Progenitor cell of endocrine pancreas (in vitro differentiated cells): ENCODE results near the gene MIGA2. TPM values are rescaled to one million over a fixed set of nuclear protein-coding genes. Genes with fewer than 3 reads are reported as not detected.

Experiments used
- DNase-seq: peaks from one replicate; pipeline ENCODE4 v3.0.0; 2021; ENCODE audit warnings: low spot score; ENCODE audit not compliant: unreplicated experiment
- H3K27ac Mint-ChIP-seq: 2 replicates; pipeline ENCODE4 v1.8.0; 2021; ENCODE audit warnings: mild to moderate bottlenecking, moderate library complexity, mixed read lengths
- H3K27me3 Mint-ChIP-seq: 2 replicates; pipeline ENCODE4 v1.8.0; 2021; ENCODE audit warnings: mixed read lengths
- H3K36me3 Mint-ChIP-seq: 2 replicates; pipeline ENCODE4 v1.8.0; 2022; ENCODE audit warnings: mixed read lengths; ENCODE audit not compliant: insufficient read depth
- H3K4me1 Mint-ChIP-seq: 2 replicates; pipeline ENCODE4 v1.8.0; 2021; ENCODE audit warnings: low read depth, mixed read lengths
- H3K4me3 Mint-ChIP-seq: 2 replicates; pipeline ENCODE4 v1.8.0; 2021; ENCODE audit warnings: low read depth, mild to moderate bottlenecking, moderate library complexity, mixed read lengths
- H3K9me3 Mint-ChIP-seq: 2 replicates; pipeline ENCODE4 v1.8.0; 2021; ENCODE audit warnings: low read depth, mixed read lengths
- total RNA-seq: library from RNA; stranded (reverse); gene quantifications from 2 replicates; pipeline ENCODE4 v1.2.1, GENCODE V29; 2021
- TF ChIP-seq, protein P1 (sequence below): fragments of 200-600 bp; sonication (generic); IDR thresholded peaks from one replicate; pipeline ENCODE4 v1.5.0; 2021; ENCODE audit warnings: antibody characterized with exemption, mild to moderate bottlenecking; ENCODE audit not compliant: unreplicated experiment

MIGA2 gene
- total RNA-seq, 1 donor from 2014 or later = 45.4 TPM

DNA sequence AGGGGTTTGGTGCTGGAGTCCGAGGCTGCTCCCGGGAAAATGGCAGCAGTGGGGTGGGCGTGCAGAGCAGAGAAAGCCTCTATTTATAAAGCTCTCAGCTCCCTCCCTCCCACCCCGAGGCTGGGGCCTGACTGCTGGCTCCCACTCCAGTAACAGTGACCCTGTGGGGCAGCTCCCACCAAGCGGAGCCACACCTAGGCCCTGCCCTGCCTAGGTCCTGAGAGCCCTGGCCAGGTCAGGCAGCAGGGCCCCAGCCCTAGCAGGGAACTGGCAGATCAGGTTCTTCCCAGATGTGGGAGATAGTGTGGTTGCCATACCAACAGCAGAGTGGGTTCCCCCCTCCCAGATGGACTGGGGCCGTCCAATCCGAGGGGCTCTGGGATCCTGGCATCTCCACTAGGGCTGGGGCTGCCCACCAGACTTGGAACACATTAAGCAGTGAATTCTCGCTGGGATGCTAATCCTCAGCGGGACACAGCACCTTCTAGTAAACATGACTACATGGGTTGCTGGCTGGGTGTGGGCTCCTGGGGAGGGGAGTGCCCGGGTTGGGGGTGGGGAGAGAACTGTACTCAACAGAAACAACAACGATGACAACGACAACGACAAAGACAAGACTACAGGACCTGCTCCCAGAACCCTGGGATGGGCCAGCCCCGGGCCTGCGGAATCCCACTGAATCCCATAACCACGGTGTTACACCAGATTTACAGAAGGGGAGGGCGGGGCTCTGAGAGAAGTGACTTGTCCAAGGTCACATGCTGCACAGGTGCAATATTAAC, 9.8 kb upstream of the MIGA2 start:
- Mint-ChIP-seq H3K9me3 (no peaks in the 10 kb centered on the region), H3K36me3 (peaks cover 3% of the 10 kb centered on the region), H3K27me3 (no peaks in the 10 kb centered on the region), H3K27ac (peak overlapping the region; percentile 96), H3K4me1 (peaks cover 36% of the 10 kb centered on the region), H3K4me3 (peak overlapping the region; percentile 82)
- peak; percentile 68 for DNase-seq
- TF ChIP-seq, protein P1, sequence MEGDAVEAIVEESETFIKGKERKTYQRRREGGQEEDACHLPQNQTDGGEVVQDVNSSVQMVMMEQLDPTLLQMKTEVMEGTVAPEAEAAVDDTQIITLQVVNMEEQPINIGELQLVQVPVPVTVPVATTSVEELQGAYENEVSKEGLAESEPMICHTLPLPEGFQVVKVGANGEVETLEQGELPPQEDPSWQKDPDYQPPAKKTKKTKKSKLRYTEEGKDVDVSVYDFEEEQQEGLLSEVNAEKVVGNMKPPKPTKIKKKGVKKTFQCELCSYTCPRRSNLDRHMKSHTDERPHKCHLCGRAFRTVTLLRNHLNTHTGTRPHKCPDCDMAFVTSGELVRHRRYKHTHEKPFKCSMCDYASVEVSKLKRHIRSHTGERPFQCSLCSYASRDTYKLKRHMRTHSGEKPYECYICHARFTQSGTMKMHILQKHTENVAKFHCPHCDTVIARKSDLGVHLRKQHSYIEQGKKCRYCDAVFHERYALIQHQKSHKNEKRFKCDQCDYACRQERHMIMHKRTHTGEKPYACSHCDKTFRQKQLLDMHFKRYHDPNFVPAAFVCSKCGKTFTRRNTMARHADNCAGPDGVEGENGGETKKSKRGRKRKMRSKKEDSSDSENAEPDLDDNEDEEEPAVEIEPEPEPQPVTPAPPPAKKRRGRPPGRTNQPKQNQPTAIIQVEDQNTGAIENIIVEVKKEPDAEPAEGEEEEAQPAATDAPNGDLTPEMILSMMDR = no peak

DNA sequence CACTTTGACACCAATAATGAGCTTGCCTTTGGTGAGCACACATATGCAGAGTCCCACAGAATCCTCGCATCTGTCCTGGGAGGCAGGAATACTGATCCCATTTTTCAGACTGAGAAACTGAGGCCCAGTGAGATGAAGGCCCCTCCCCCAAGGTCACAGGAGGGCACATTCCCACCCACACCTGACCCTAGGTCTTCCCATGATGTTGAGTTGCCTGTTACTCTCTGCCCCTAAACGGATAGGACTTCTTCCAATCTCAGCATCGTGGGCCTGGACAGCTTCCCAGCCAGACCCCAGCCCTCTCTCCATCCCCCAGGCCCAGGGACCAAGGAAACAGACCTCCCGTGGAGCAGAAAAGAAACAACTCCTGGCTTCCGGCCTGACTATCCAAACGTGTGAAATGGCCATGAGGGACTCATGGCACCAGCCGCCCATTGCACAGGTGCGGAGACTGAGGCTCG, 9.2 kb upstream of the MIGA2 start:
- Mint-ChIP-seq H3K27me3 (no peaks in the 10 kb centered on the region), H3K27ac (peak overlapping the region; percentile 92), H3K4me3 (peak overlapping the region; percentile 82), H3K9me3 (no peaks in the 10 kb centered on the region), H3K4me1 (peaks cover 31% of the 10 kb centered on the region), H3K36me3 (no peaks in the 10 kb centered on the region)
- no peak for DNase-seq
- TF ChIP-seq, protein P1 = no peak

- no peak for DNase-seq
- TF ChIP-seq, protein P1 = no peak
- Mint-ChIP-seq H3K27ac (peak overlapping the region; percentile 92), H3K27me3 (no peaks in the 10 kb centered on the region), H3K4me3 (peak overlapping the region; percentile 82), H3K36me3 (no peaks in the 10 kb centered on the region), H3K9me3 (no peaks in the 10 kb centered on the region), H3K4me1 (peaks cover 28% of the 10 kb centered on the region)
These were observed 8.7 kb upstream of the MIGA2 start for GRCh38 chr9:129027685-129028191.

- DNase-seq = peak; percentile 96
- no peaks in the 10 kb centered on the region for H3K27me3 Mint-ChIP-seq
- peaks cover 24% of the 10 kb centered on the region for H3K4me1 Mint-ChIP-seq
- TF ChIP-seq, protein P1 = peak; percentile 89
- no peaks in the 10 kb centered on the region for H3K36me3 Mint-ChIP-seq
- H3K9me3 Mint-ChIP-seq = no peaks in the 10 kb centered on the region
- H3K4me3 Mint-ChIP-seq = peak within 1 kb of the TSS; percentile 82
- peak within 1 kb of the TSS; percentile 92 for H3K27ac Mint-ChIP-seq
These were observed 8.0 kb upstream of the MIGA2 start, which contains the start of gene SH3GLB2 for GRCh38 chr9:129028192-129028966. SH3GLB2 (minus strand) TSS chr9:129028331; CDS start chr9:129028154, 177 bp downstream.

DNA sequence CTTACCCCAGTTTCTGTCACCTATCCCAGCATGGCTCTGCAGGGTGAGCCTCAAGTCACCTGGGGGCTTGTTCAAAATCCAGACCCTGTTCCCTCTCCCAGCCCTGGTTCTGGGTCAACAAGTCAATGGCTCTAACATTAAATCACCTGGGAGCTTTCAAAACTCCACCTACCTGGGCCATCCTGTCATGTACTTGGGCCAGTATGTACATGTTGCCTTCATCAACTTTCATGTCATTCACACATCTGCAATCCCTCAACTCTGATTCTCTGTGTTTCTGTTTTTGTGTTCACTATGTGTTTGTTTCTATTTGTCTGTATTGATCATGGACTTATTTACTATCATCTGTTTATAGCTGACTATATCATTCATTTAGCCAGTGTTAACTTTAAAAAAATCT, 6.2 kb upstream of the MIGA2 start:
- Mint-ChIP-seq H3K9me3 (no peaks in the 10 kb centered on the region), H3K4me3 (no peak overlapping the region), H3K4me1 (peaks cover 20% of the 10 kb centered on the region), H3K27me3 (no peaks in the 10 kb centered on the region), H3K27ac (peak overlapping the region; percentile 57), H3K36me3 (no peaks in the 10 kb centered on the region)
- DNase-seq = no peak
- TF ChIP-seq, protein P1 = no peak
